MCF 10A (cell line): ENCODE results near the gene TIMELESS. TPM values are rescaled to one million over a fixed set of nuclear protein-coding genes. Genes with fewer than 3 reads are reported as not detected.

Experiments used
- BruUV-seq: library from RNA; stranded (reverse); fragments of 400-500 nt; replicated peaks from 2 replicates; lab custom pipeline; 2021; lab: Mats Ljungman, UMichigan
- CTCF ChIA-PET: fragments of 300-600 bp; sonication (Branson Sonifier 250); formaldehyde crosslinking; extraction: SDS; loops from one replicate; lab custom pipeline; 2021; ENCODE audit warnings: antibody characterized with exemption, inconsistent platforms; lab: Yijun Ruan, JAX
- POLR2A ChIA-PET: fragments of 300-600, 350-650 bp; sonication (Branson Sonifier 250); formaldehyde crosslinking; extraction: SDS; loops from one replicate; lab custom pipeline; 2020; ENCODE audit warnings: antibody characterized with exemption, inconsistent platforms; lab: Yijun Ruan, JAX
- DNase-seq: peaks from one replicate; pipeline ENCODE4 v3.0.0-alpha.2; 2018; ENCODE audit not compliant: unreplicated experiment
- H3K27ac Mint-ChIP-seq: one replicate; pipeline ENCODE4 v1.8.0; 2022; ENCODE audit warnings: mild to moderate bottlenecking, low read depth, mixed read lengths; ENCODE audit not compliant: unreplicated experiment
- H3K27me3 Mint-ChIP-seq: one replicate; pipeline ENCODE4 v1.8.0; 2022; ENCODE audit warnings: mixed read lengths; ENCODE audit not compliant: insufficient read depth, unreplicated experiment
- H3K36me3 Mint-ChIP-seq: one replicate; pipeline ENCODE4 v1.8.0; 2022; ENCODE audit warnings: mild to moderate bottlenecking, moderate library complexity, mixed read lengths; ENCODE audit not compliant: insufficient read depth, unreplicated experiment
- H3K4me1 Mint-ChIP-seq: one replicate; pipeline ENCODE4 v1.8.0; 2022; ENCODE audit warnings: mixed read lengths; ENCODE audit not compliant: insufficient read depth, unreplicated experiment
- H3K4me3 Mint-ChIP-seq: one replicate; pipeline ENCODE4 v1.8.0; 2022; ENCODE audit warnings: mild to moderate bottlenecking, moderate library complexity, mixed read lengths; ENCODE audit not compliant: unreplicated experiment
- H3K9me3 Mint-ChIP-seq: one replicate; pipeline ENCODE4 v1.8.0; 2022; ENCODE audit warnings: mixed read lengths; ENCODE audit not compliant: unreplicated experiment
- CTCF ChIP-seq: fragments of 200-600 bp; IDR thresholded peaks from one replicate; pipeline ENCODE4 v1.8.0; 2022; ENCODE audit warnings: antibody characterized with exemption, mild to moderate bottlenecking; ENCODE audit not compliant: unreplicated experiment
- intact Hi-C: fragments of 100-400 bp; cut with micrococcal nuclease; formaldehyde crosslinking; loops from 2 replicates; pipeline ENCODE4 v1.14.1; 2022
- total RNA-seq: library from RNA; stranded (reverse); gene quantifications from 2 replicates; pipeline ENCODE4 v1.2.3, GENCODE V29; 2022

The TIMELESS gene
- total RNA-seq, 1 experiment from 2014 or later, result 14.0 TPM

- no peak for TF ChIP-seq CTCF
- H3K27ac Mint-ChIP-seq, result no peak overlapping the region
- no peaks in the 10 kb centered on the region for H3K27me3 Mint-ChIP-seq
- H3K4me3 Mint-ChIP-seq, result no peak overlapping the region
- intact Hi-C loops, result no loop called here
- ChIA-PET POLR2A (interaction anchor here (0.6 to 0.8 kb wide), 2 partner anchors 17 to 212 kb away, joined by 3 read pairs; no protein-coding TSS in a partner anchor), CTCF (no interaction called here)
- DNase-seq, result no peak
- BruUV-seq, result no TSS peak
- H3K4me1 Mint-ChIP-seq, result no peaks in the 10 kb centered on the region
- H3K36me3 Mint-ChIP-seq, result no peaks in the 10 kb centered on the region
- H3K9me3 Mint-ChIP-seq, result no peaks in the 10 kb centered on the region
Measured at GRCh38 chr12:56374726-56375597, 74.3 kb downstream of the TIMELESS start.

GRCh38 chr12:56373515-56373914 is 75.7 kb downstream of the TIMELESS start:
- no peak overlapping the region for H3K4me3 Mint-ChIP-seq
- POLR2A ChIA-PET, result no interaction called here
- intact Hi-C loops, result no loop called here
- H3K27me3 Mint-ChIP-seq, result no peaks in the 10 kb centered on the region
- BruUV-seq, result no TSS peak
- H3K27ac Mint-ChIP-seq, result no peak overlapping the region
- no peaks in the 10 kb centered on the region for H3K9me3 Mint-ChIP-seq
- TF ChIP-seq CTCF, result no peak
- no peaks in the 10 kb centered on the region for H3K4me1 Mint-ChIP-seq
- H3K36me3 Mint-ChIP-seq, result no peaks in the 10 kb centered on the region
- DNase-seq, result no peak
- CTCF ChIA-PET, result no interaction called here

GRCh38 chr12:56366948-56367347 is 82.3 kb downstream of the TIMELESS start:
- Mint-ChIP-seq H3K4me3 (no peak overlapping the region), H3K4me1 (no peaks in the 10 kb centered on the region), H3K9me3 (no peaks in the 10 kb centered on the region), H3K36me3 (no peaks in the 10 kb centered on the region), H3K27ac (no peak overlapping the region), H3K27me3 (no peaks in the 10 kb centered on the region)
- no peak for DNase-seq
- POLR2A ChIA-PET, result no interaction called here
- TF ChIP-seq CTCF, result no peak
- CTCF ChIA-PET, result interaction anchor here (0.6 to 1.5 kb wide), 2 partner anchors 26 to 97 kb away, joined by 3 read pairs; no protein-coding TSS in a partner anchor
- intact Hi-C loops, result no loop called here
- no TSS peak for BruUV-seq

Other genes with a start within 250 kb of the TIMELESS start
- 92.1 and 108 TPM in 2 replicates for gene RNF41, start 227.5 kb downstream of the TIMELESS start, total RNA-seq
- 53.3 and 56.2 TPM in 2 replicates for gene NABP2, start 225.1 kb downstream of the TIMELESS start, total RNA-seq
- gene SLC39A5, start 219.4 kb downstream of the TIMELESS start, total RNA-seq, result not detected in 2 replicates
- gene ANKRD52, start 191.0 kb downstream of the TIMELESS start, total RNA-seq, result 46.3 and 73.8 TPM in 2 replicates
- 3.6 and 3.8 TPM in 2 replicates for gene COQ10A, start 182.5 kb downstream of the TIMELESS start, total RNA-seq
- gene CS, start 149.1 kb downstream of the TIMELESS start, total RNA-seq, result 213 and 257 TPM in 2 replicates
- 169 and 210 TPM in 2 replicates for gene CNPY2, start 133.4 kb downstream of the TIMELESS start, total RNA-seq
- gene PAN2, start 115.4 kb downstream of the TIMELESS start, total RNA-seq, result 72.9 and 80.1 TPM in 2 replicates
- 0.61 and 1.7 TPM in 2 replicates for gene IL23A, start 110.5 kb downstream of the TIMELESS start, total RNA-seq
- gene STAT2, start 89.3 kb downstream of the TIMELESS start, total RNA-seq, result 61.2 and 101 TPM in 2 replicates
- not detected in 2 replicates for gene APOF, start 86.6 kb downstream of the TIMELESS start, total RNA-seq
- gene MIP, start 5.2 kb upstream of the TIMELESS start, total RNA-seq, result not detected in 2 replicates
- 3.5 and 3.9 TPM in 2 replicates for gene SPRYD4, start 19.2 kb upstream of the TIMELESS start, total RNA-seq
- 3.9 and 4.8 TPM in 2 replicates for gene GLS2, start 38.7 kb upstream of the TIMELESS start, total RNA-seq
- gene RBMS2, start 72.4 kb upstream of the TIMELESS start, total RNA-seq, result 34.9 and 62.7 TPM in 2 replicates
- 87.3 and 101 TPM in 2 replicates for gene BAZ2A, start 180.9 kb upstream of the TIMELESS start, total RNA-seq
- gene ATP5F1B, start 196.6 kb upstream of the TIMELESS start, total RNA-seq, result 719 and 909 TPM in 2 replicates
- gene PTGES3, start 238.9 kb upstream of the TIMELESS start, total RNA-seq, result 212 and 228 TPM in 2 replicates